Measurements from ENCODE around the gene FARS2.

FARS2 gene

GRCh38 chr6:5379647-5380242 is 118.4 kb downstream of the FARS2 start:
- peak; percentile 0 for DNase-seq (ENCODE audit: low spot score)

- DNase-seq (ENCODE audit: low spot score), result no peak
Measured at GRCh38 chr6:5383856-5384255, 122.5 kb downstream of the FARS2 start.

- no peak for DNase-seq (ENCODE audit: low spot score)
Measured at GRCh38 chr6:5384276-5384675, 123.0 kb downstream of the FARS2 start.

GRCh38 chr6:5388326-5388725 is 127.0 kb downstream of the FARS2 start:
- DNase-seq (ENCODE audit: low spot score), result no peak

- DNase-seq (ENCODE audit: low spot score), result no peak
Measured at GRCh38 chr6:5389086-5389745, 127.9 kb downstream of the FARS2 start.

- no peak for DNase-seq (ENCODE audit: low spot score)
Measured at GRCh38 chr6:5390177-5390576, 128.9 kb downstream of the FARS2 start.

GRCh38 chr6:5394280-5394679 is 133.0 kb downstream of the FARS2 start:
- no peak for DNase-seq (ENCODE audit: low spot score)

GRCh38 chr6:5395719-5396118 is 134.4 kb downstream of the FARS2 start:
- DNase-seq (ENCODE audit: low spot score), result no peak

GRCh38 chr6:5398530-5398929 is 137.2 kb downstream of the FARS2 start:
- peak; percentile 52 for DNase-seq (ENCODE audit: low spot score)

GRCh38 chr6:5399391-5399790 is 138.1 kb downstream of the FARS2 start:
- no peak for DNase-seq (ENCODE audit: low spot score)

- peak; percentile 42 for DNase-seq (ENCODE audit: low spot score)
Measured at GRCh38 chr6:5401845-5402738, 140.8 kb downstream of the FARS2 start.

- no peak for DNase-seq (ENCODE audit: low spot score)
Measured at GRCh38 chr6:5403076-5403475, 141.8 kb downstream of the FARS2 start.

- DNase-seq (ENCODE audit: low spot score), result no peak
Measured at GRCh38 chr6:5403609-5404008, 142.3 kb downstream of the FARS2 start.

GRCh38 chr6:5405976-5406375 is 144.7 kb downstream of the FARS2 start:
- DNase-seq (ENCODE audit: low spot score), result no peak

GRCh38 chr6:5411414-5411813 is 150.1 kb downstream of the FARS2 start:
- DNase-seq (ENCODE audit: low spot score), result no peak

GRCh38 chr6:5412017-5412416 is 150.7 kb downstream of the FARS2 start:
- DNase-seq (ENCODE audit: low spot score), result no peak

- DNase-seq (ENCODE audit: low spot score), result no peak
Measured at GRCh38 chr6:5412663-5413062, 151.3 kb downstream of the FARS2 start.

GRCh38 chr6:5416250-5416649 is 154.9 kb downstream of the FARS2 start:
- DNase-seq (ENCODE audit: low spot score), result no peak

GRCh38 chr6:5422321-5422915 is 161.1 kb downstream of the FARS2 start:
- DNase-seq (ENCODE audit: low spot score), result no peak

GRCh38 chr6:5423251-5423650 is 161.9 kb downstream of the FARS2 start:
- DNase-seq (ENCODE audit: low spot score), result no peak

- DNase-seq (ENCODE audit: low spot score), result no peak
Measured at GRCh38 chr6:5424726-5425125, 163.4 kb downstream of the FARS2 start.

GRCh38 chr6:5425267-5425666 is 164.0 kb downstream of the FARS2 start:
- no peak for DNase-seq (ENCODE audit: low spot score)

- DNase-seq (ENCODE audit: low spot score), result no peak
Measured at GRCh38 chr6:5425797-5426196, 164.5 kb downstream of the FARS2 start.
